GM19468 (cell line): ENCODE results near the gene OSBP2.

Source experiments
- ATAC-seq: cut with Tn5 transposase; IDR thresholded peaks from one replicate; pipeline ENCODE4 v1.9.1; 2021; ENCODE audit warnings: mild to moderate bottlenecking, moderate library complexity, moderate number of reproducible peaks; ENCODE audit not compliant: unreplicated experiment; ENCODE audit errors: extremely low read depth

Gene OSBP2

GRCh38 chr22:30863081-30863833 lies 168.6 kb downstream of the OSBP2 start:
- ATAC-seq: no peak

DNA sequence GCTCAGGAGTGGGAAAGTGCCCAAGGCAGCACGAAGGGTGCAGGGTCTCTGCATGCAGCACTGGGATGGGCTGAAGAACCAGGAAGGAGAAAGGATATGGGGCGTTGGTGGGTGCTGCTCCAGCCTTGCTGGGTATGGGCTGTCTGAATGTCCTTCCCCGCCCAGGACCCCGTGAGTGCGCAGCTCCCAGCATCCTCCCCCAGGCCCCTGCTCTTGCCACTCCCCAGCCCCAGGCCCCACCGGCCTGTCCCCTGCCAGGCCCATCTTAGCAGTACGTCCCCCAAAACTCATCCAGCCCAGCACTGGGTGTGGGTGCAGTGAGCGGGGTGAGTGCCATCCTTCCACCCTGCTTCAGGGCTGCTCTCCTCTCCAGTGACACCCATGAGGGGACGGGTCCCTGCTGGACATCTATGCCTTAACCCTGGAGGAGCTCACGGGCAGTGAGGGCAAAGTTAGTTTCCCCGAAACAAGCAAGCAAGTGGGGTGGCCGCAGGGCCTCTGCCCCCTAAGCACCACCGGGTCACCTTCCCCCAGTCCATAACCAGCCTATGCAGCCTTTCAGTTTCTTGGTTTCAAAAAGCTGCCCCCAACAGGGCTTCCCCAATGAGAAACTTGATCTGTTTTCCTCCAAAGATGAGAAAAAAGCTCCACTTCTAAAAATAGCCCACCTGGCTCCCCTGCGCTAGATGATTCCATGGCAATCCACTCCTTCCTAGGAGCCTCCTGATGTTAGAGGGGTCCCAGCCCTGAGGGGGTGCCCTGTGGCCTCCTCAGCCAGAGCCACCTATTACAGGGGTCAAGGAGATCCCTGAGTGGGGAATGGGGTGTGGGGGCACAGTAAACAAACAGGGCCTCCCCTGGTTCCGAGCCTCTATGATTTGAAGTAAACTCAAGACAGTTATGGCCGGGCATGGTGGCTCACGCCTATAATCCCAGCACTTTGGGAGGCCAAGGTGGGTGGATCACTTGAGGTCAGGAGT lies 170.1 kb downstream of the OSBP2 start:
- ATAC-seq: no peak

GRCh38 chr22:30865656-30866055 lies 171.0 kb downstream of the OSBP2 start:
- ATAC-seq: no peak

GRCh38 chr22:30866216-30866615 lies 171.5 kb downstream of the OSBP2 start:
- ATAC-seq: no peak

- no peak for ATAC-seq
Observed at GRCh38 chr22:30866811-30867271, 172.2 kb downstream of the OSBP2 start.

DNA sequence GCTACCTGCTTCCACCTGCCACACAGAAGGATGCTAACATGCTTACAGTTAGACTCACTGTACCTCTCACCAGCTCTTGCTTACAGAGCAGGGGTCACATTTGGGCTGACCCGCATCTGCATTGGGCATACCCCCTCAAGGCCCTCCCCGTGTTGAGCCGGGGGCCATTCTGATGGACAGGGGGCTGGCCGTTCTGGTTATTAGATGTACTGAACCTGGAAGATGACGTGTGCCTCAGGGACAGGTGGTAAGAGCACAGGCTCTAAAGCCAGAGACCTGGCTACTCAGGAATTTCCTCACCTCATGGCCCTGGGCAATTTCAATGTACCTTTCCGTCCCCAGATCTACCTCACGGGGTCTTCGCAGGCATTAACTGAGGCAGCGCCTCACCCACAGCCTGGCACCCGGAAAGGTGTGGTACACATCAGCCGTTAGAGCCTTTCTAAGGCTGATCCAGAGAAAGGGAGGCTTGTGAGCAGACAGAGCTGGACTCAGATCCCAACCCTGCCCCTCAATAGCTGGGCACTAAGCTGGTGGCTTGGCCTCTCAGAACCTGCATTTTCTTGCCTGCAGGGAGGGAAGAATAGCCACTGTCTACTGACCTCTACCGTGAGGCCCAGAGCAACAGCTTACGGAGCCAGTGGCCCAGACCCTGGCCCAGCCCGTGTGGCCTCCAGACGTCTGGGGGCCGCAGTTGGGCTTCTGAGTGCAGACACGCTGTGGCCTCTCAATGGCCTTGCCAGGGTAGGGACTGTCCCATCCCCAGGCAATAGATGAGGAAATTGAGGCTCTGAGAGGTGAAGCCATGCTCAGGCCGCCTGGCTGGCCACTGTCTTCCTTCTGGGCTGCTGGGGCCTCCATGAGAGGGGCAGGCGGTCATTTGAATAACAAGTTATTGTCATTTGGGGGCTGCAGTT lies 173.3 kb downstream of the OSBP2 start:
- ATAC-seq: no peak

DNA sequence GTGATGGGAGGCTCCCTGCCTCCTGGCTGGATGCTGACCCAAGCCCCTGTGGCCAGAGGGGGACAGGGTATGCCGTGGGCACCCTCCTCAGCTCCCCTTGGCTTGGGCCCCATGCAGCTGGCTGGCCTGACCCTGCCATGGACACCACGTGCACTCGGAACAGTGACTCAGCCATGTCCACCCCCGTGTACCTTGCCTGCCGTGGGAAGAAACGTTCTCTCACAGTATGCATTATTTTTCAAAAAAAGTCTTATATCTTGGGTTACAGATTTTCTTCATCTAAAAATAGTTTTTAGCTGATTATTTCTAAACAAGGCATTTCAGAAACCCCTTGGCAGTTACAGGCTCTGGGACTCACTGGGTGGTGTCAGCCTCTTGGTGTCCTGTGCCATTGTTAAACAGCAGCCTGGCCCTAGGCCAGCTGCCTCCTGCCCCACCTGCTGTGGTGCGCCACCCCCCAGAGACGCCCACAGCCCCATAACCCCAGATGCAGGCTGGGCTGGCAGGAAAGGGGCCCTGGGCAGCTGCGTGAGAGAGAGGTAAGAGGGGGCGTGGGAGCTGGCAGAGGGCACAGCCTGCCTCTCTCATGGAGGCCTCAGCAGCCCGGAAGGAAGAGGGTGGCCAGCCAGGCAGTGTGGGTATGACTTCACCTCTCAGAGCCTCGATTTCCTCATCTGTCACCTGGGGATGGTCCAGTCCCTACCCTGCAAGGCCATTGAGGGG lies 174.2 kb downstream of the OSBP2 start:
- ATAC-seq: no peak

GRCh38 chr22:30869667-30870395 lies 175.2 kb downstream of the OSBP2 start:
- ATAC-seq: no peak

DNA sequence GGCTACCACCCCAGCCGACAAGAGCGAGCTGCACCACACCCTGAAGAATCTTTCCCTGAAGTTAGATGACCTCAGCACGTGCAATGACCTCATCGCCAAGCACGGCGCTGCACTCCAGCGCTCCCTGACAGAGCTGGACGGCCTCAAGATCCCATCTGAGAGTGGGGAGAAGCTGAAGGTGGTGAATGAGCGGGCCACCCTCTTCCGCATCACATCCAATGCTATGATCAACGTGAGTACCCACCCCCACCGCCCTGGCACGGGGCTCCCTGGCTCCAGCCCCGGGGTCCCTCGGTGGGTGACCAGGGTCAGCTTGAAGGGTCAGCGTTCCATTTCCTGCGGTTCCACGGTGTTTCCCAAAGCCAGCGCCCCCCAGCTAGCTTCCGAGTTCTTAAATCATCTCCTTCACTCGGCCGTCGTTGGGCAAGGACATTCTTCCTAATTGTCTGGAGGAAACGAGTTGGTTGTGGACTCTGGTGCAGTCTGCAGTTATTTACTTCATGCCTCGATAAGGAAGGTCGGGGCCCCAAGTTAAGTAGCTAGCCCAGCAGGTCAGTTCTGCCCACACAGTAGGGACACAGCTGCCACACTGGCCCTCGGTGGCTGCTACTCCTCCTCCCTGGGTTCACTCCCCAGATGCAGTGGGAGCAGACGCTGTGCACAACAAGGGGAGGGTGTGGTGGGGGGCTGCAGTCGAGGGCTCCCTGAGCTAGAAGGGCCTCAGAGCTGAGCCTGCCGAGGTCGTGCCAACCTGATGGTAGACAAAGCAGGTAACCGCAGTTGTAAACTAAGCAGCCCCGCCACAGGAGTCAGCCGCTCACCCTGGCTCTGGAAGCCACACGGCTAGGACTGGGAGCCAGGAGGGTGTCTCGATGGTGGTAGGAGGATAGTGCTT lies 176.0 kb downstream of the OSBP2 start:
- ATAC-seq: no peak

DNA sequence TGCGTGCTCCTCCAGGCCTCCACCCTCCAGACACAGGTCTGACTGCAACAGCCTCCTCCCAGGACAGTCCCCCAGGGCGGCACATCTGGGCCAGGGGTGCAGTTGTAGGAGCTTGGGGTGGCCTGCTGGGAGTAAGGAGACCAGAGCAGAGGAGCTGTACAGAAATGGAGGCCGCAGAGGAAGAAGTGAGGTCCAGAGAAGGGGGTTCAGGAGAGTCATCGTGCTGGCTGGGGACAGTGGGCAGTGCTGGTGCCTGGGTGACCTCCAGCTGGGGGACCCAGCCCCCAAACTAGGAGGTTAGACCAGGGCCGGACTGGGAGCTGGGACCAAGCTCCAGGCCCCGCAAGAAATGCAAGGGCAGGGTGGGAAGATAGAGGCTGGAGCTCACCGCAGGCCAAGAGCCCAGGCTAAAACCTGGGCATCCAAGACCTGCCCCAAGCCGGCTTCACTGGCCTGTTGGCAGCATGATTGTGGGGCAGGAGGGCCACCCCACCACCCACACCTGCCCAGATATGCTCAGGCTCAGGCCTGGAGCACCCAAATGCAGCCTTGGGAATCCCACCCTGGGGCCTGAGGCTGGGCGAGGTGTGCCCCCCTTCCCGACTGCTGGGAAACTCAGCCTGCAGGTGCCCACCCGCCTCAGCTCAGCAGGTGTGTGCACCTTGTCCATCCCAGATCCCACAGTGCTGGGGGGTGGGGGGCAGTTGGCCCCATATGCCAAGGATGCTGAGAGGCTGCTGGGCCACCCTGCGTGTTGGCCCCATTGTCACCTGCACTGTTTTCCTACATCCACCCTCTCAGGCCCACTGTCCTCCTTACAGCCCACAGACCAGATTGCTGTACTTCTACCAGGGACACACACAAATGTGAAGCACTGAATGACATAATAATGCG lies 177.0 kb downstream of the OSBP2 start:
- no peak for ATAC-seq

DNA sequence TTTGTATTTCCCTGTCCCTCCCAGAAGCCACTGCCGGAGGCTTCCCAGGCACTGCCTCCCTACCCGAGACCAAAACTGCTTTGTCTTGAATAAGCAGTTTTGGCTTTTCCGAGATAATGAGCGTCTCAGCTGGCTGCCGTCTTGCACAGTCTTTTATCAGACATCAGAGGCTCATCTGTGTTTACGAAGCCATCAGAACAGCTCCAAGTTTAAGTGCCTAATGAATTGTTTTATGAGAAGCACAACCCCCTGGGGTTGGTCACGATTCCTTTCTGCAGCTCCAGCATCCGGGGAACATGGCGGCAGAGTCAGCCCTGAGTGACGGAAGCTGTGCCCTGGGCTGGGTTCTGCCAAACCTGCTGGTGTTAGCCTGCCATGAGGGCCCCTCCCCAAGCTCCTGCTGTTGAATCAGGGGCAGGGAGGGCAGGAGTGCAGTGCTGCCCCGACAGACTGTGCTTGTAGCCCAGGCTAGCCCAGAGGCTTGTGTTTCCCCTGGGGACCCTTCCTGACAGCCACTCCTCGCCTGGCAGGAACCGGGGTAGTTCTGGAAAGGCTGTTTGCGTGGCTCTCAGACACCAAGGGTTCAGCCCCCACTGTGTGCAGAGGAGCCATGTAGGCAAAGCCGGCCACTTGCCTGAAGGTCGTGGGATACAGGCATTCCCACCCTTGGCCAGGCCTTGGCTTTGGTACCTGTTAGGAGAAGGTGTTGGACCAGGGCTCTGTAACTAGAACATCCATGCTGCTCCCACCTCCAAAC lies 177.8 kb downstream of the OSBP2 start:
- no peak for ATAC-seq

DNA sequence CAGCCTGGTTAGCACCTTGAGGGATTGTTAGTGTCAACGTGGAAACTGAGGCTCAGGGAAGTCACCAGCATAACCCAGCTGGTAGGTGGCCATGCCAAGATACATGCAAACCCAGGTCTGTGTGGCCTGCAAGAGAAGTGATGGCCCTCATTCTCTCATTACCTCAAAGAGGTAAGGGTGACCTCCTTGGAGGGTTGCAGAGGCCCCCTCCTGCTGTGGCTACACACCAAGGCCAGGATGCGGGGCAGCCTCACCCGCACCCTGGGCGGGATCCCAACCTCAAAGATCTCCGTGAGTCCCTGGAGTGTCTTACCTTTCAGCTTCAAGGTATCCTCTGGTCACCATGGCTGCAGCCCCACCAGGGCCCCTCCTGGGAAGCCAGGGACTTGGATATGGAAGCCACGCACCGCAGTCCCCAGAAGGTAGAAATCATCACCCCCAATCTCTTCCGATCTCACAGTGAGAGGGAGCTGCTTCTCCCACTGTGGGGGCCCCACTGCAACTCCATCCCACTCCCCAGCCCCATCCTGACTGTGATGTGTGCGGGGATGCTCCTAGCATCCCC lies 178.5 kb downstream of the OSBP2 start:
- no peak for ATAC-seq

DNA sequence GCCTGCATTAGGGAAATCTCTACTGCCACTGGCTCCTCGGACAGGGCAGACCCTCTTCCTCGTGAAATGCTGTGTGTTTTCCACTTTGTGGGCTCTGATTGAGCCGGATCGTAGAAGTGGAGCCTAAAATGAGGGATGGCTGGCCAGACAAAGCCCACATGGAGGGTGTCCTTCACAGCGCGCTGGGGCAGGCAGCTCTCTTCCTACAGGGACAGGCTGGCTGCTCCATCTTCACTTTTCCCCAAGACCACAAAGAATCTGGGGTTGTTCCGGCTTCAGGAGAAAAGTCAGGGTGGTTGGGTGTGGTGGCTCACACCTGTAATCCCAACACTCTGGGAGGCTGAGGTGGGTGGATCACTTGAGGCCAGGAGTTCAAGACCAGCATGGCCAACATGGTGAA lies 179.0 kb downstream of the OSBP2 start:
- no peak for ATAC-seq

DNA sequence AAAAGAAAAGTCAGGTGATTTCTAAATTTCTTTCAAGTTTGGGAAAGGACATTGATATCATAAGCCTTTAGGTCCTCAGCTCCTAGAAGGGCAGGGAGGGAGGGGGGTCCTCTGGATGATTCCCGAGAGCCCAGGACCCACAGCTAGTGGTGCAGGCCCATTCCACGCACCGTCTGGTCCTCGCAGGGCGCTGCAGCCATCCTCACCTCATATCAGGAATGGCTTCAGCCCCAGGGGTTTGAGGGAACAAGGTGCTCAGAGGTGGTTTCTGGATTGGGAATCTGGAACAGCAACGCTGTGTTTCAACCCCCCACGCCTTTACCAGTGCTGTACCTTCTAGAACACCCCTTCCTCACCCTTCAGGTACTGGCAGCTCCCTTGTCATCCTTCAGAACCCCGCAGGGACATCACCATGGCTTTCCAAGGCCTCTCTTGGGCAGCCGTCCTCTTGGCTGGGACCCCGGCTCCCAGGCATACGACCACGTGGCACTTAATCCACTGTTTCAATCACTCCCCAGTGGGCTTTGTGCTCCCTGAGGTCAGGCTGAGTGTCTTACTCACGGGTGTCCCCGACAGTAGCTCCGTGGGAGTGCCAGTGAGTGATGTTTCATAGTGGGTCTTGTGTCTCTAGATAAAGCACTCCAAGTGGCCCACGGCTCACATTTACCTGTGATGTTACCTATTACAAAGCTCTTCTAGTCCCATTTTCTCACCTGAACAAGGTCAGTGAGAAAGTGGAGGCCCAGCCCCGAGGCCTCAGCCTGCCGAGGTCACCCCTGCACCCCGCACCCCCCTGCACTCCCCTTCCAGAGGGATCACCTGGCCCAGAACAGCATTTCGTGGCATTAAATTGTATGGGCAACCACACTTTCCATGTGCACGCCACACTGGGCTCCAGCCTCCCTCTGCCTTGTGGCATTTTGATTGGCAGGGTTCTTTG lies 180.0 kb downstream of the OSBP2 start:
- ATAC-seq: no peak
